Measurements from ENCODE around the gene PLEKHD1.

The PLEKHD1 gene

GRCh38 chr14:69543341-69544115, 59.0 kb downstream of the PLEKHD1 start:
- TF ChIP-seq CTCF (IDR thresholded peaks at IDR 0.05; ENCODE audit: insufficient read depth, low read depth, low read length, missing control alignments), result no peak
- no peak overlapping the region for H3K4me3 ChIP-seq (ENCODE audit: low read length)
- DNase-seq (ENCODE audit: low read depth), result peak; percentile 98

- DNase-seq (ENCODE audit: low read depth), result no peak
- H3K4me3 ChIP-seq (ENCODE audit: low read length), result no peak overlapping the region
- peak; percentile 42 for TF ChIP-seq CTCF (IDR thresholded peaks at IDR 0.05; ENCODE audit: insufficient read depth, low read depth, low read length, missing control alignments)
These were observed 63.3 kb downstream of the PLEKHD1 start for GRCh38 chr14:69547701-69548348.

- H3K4me3 ChIP-seq (ENCODE audit: low read length), result no peak overlapping the region
- no peak for DNase-seq (ENCODE audit: low read depth)
- TF ChIP-seq CTCF (IDR thresholded peaks at IDR 0.05; ENCODE audit: insufficient read depth, low read depth, low read length, missing control alignments), result no peak
These were observed 64.0 kb downstream of the PLEKHD1 start for GRCh38 chr14:69548566-69548965.

GRCh38 chr14:69551511-69551910, 67.0 kb downstream of the PLEKHD1 start:
- no peak for TF ChIP-seq CTCF (IDR thresholded peaks at IDR 0.05; ENCODE audit: insufficient read depth, low read depth, low read length, missing control alignments)
- no peak for DNase-seq (ENCODE audit: low read depth)
- H3K4me3 ChIP-seq (ENCODE audit: low read length), result no peak overlapping the region

GRCh38 chr14:69553252-69553651, 68.7 kb downstream of the PLEKHD1 start:
- no peak overlapping the region for H3K4me3 ChIP-seq (ENCODE audit: low read length)
- DNase-seq (ENCODE audit: low read depth), result peak; percentile 92
- no peak for TF ChIP-seq CTCF (IDR thresholded peaks at IDR 0.05; ENCODE audit: insufficient read depth, low read depth, low read length, missing control alignments)

- TF ChIP-seq CTCF (IDR thresholded peaks at IDR 0.05; ENCODE audit: insufficient read depth, low read depth, low read length, missing control alignments), result no peak
- no peak for DNase-seq (ENCODE audit: low read depth)
- no peak overlapping the region for H3K4me3 ChIP-seq (ENCODE audit: low read length)
These were observed 70.0 kb downstream of the PLEKHD1 start for GRCh38 chr14:69554500-69554899.

Data from epithelial cell of esophagus (primary cell).